ENCODE measurements around the gene RASGRF1.
A peak's percentile ranks its signal among the peaks of the same experiment; 100 is the strongest.

The RASGRF1 gene

DNA sequence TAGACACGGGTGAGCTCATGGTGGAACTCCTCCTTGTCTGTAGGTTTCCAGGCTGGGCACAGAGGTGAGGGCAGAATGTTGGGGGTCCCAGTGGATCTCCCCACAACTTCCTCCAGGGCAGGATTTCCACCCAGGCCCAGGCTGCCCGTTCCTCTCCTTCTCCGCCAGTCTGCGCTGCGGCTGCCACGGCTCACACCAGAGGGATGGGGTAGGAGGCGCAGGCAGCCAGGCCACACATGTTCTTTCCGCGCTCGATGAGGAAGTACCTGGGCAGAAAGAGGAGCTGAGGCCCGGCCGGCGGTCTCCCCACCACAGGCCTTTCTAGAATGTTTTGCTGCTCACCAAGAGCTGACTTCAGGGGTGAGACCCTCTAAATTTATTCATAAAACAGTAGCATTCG lies 168.6 kb downstream of the RASGRF1 start:
- no peak for FAIRE-seq
- TF ChIP-seq TAF1 (IDR thresholded peaks at IDR 0.05; ENCODE audit: borderline replicate concordance, low read depth, low read length) (no peak), POLR2AphosphoS5 (IDR thresholded peaks at IDR 0.05; ENCODE audit: low read depth, low read length) (no peak), POLR2A (IDR thresholded peaks at IDR 0.05; ENCODE audit: low read depth, low read length) (no peak)
- DNase-seq (ENCODE audit: insufficient read length), result no peak

- TF ChIP-seq POLR2A (IDR thresholded peaks at IDR 0.05; ENCODE audit: low read depth, low read length), result no peak
- peak; percentile 45; the same call in 1 of the 2 replicates for TF ChIP-seq POLR2AphosphoS5 (IDR thresholded peaks at IDR 0.05; ENCODE audit: low read depth, low read length)
- TF ChIP-seq TAF1 (IDR thresholded peaks at IDR 0.05; ENCODE audit: borderline replicate concordance, low read depth, low read length), result no peak
- FAIRE-seq, result peak; percentile 21
Measured at GRCh38 chr15:78921517-78921916, 169.1 kb downstream of the RASGRF1 start.

DNA sequence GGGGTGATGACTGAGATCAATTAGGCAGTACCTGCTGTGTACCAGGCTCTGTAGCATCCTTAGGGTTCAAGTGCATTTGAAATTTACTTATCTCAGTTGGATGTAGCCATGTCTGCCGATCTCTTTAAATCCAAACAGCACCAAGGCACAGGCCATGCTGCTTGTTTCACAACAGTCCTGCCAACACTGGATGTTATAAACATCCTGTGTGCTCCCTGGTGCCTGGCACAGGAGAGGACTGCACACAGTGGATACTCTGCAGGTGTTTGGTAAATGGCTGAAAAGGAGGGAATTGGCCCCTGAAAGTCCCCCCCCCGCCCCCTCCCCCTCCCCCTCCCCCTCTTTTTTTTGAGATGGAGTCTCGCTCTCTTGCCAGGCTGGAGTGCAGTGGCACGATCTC lies 172.7 kb downstream of the RASGRF1 start:
- no peak for FAIRE-seq
- TF ChIP-seq POLR2AphosphoS5 (IDR thresholded peaks at IDR 0.05; ENCODE audit: low read depth, low read length) (no peak), TAF1 (IDR thresholded peaks at IDR 0.05; ENCODE audit: borderline replicate concordance, low read depth, low read length) (no peak), POLR2A (IDR thresholded peaks at IDR 0.05; ENCODE audit: low read depth, low read length) (no peak)
- DNase-seq (ENCODE audit: insufficient read length), result no peak

More at GRCh38 chr15:78921517-78921916, 169.1 kb downstream of the RASGRF1 start:
- DNase-seq (ENCODE audit: insufficient read length), result no peak

- FAIRE-seq (no peak), DNase-seq (ENCODE audit: insufficient read length) (no peak)
- TF ChIP-seq POLR2AphosphoS5 (IDR thresholded peaks at IDR 0.05; ENCODE audit: low read depth, low read length) (no peak), TAF1 (IDR thresholded peaks at IDR 0.05; ENCODE audit: borderline replicate concordance, low read depth, low read length) (no peak), POLR2A (IDR thresholded peaks at IDR 0.05; ENCODE audit: low read depth, low read length) (no peak)
Measured at GRCh38 chr15:78916088-78916487, 174.5 kb downstream of the RASGRF1 start.

DNA sequence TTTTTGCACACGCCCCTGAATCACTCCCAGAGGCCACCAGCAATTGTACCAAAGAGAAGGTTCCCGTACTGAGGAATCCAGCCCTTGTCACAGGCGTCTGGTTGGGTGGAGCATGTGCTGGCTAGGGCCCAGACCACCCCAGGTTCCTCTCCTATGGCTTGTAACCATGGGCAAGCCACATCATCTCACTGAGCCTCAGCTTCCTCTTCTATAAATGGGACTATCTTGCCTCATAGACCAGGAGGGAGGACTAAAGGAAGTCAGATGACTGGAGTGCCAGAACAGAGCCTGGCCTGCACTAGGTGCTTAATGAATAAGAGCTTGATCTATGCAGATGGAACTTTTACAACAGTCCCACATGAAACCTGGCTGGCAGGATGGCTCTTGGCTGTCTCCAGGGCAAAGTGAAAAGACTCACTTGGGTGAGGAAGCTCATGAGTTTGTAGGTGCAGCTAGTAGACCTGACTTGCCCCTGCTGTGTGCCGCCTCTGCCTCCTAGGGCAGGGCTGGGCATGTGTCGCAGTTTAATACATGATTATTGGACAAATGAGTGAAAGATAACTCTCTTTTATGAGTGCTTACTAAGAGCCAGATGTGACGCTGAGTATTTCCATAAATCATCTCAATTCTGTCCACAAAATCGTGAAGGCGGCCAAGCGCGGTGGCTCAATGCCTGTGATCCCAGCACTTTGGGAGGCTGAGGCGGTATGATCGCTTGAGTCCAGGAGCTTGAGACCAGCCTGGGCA lies 175.1 kb downstream of the RASGRF1 start:
- DNase-seq (ENCODE audit: insufficient read length) (no peak), FAIRE-seq (no peak)
- TF ChIP-seq POLR2A (IDR thresholded peaks at IDR 0.05; ENCODE audit: low read depth, low read length) (no peak), TAF1 (IDR thresholded peaks at IDR 0.05; ENCODE audit: borderline replicate concordance, low read depth, low read length) (no peak), POLR2AphosphoS5 (IDR thresholded peaks at IDR 0.05; ENCODE audit: low read depth, low read length) (no peak)

DNA sequence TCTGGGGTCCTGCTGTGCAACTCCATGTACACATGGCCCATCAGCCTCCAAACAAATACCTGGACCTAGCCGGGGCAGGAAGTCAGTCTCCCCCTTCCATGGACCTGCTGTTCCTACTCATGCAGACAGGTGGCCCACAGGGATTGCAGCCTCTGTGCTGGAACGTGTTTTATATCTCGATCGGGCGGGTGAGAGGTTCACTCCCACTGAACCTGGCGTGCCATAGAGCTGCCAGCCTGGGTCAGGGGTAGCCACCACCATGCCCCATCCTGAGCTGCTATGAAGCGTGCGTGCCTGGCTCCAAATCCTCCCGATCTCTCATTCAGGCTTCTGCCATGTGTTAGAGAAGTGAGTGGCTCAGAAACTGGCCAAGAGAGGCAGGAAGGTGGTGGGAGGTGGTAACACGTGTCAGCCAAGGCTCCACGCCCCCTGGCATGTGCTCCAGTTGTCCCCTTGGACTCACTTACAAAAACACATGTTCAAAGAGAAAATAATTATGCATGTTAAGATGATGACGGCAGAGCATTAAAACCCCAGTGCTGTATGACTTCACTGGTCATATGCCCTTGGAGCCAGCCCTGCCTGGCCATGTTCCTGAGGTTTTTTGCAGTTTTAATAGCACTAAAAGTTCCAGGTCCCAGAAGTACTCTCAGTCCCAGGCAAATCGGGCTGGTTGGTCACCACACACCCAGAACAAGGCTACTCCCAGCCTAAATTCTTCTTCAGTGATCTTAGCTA lies 176.4 kb downstream of the RASGRF1 start:
- DNase-seq (ENCODE audit: insufficient read length), result no peak
- FAIRE-seq, result no peak
- no peak for TF ChIP-seq POLR2AphosphoS5 (IDR thresholded peaks at IDR 0.05; ENCODE audit: low read depth, low read length)
- TF ChIP-seq TAF1 (IDR thresholded peaks at IDR 0.05; ENCODE audit: borderline replicate concordance, low read depth, low read length), result no peak
- TF ChIP-seq POLR2A (IDR thresholded peaks at IDR 0.05; ENCODE audit: low read depth, low read length), result no peak

GRCh38 chr15:78913012-78913411 lies 177.6 kb downstream of the RASGRF1 start:
- no peak for TF ChIP-seq POLR2AphosphoS5 (IDR thresholded peaks at IDR 0.05; ENCODE audit: low read depth, low read length)
- no peak for TF ChIP-seq TAF1 (IDR thresholded peaks at IDR 0.05; ENCODE audit: borderline replicate concordance, low read depth, low read length)
- TF ChIP-seq POLR2A (IDR thresholded peaks at IDR 0.05; ENCODE audit: low read depth, low read length), result no peak
- FAIRE-seq (no peak), DNase-seq (ENCODE audit: insufficient read length) (no peak)

GRCh38 chr15:78912316-78912715 lies 178.3 kb downstream of the RASGRF1 start:
- no peak for TF ChIP-seq TAF1 (IDR thresholded peaks at IDR 0.05; ENCODE audit: borderline replicate concordance, low read depth, low read length)
- no peak for TF ChIP-seq POLR2A (IDR thresholded peaks at IDR 0.05; ENCODE audit: low read depth, low read length)
- no peak for TF ChIP-seq POLR2AphosphoS5 (IDR thresholded peaks at IDR 0.05; ENCODE audit: low read depth, low read length)
- no peak for DNase-seq (ENCODE audit: insufficient read length)
- FAIRE-seq, result no peak

GRCh38 chr15:78910271-78910670 lies 180.3 kb downstream of the RASGRF1 start:
- FAIRE-seq, result no peak
- DNase-seq (ENCODE audit: insufficient read length), result no peak

More at GRCh38 chr15:78910271-78910670, 180.3 kb downstream of the RASGRF1 start:
- TF ChIP-seq POLR2A (IDR thresholded peaks at IDR 0.05; ENCODE audit: low read depth, low read length), result no peak
- no peak for TF ChIP-seq TAF1 (IDR thresholded peaks at IDR 0.05; ENCODE audit: borderline replicate concordance, low read depth, low read length)
- no peak for TF ChIP-seq POLR2AphosphoS5 (IDR thresholded peaks at IDR 0.05; ENCODE audit: low read depth, low read length)

Data from GM12892 (cell line).